SKM-1 treated with dmso at 0.1 percent for 144 hours (cell line): ENCODE results near the gene DDX6.
"Not testable (repeated sequence)": the region's sequence is repeated elsewhere in the genome, so short reads cannot be mapped to it uniquely, and the experiment has no call there.

Experiments
- DNase-seq: peaks from one replicate; lab custom pipeline; 2025; ENCODE audit not compliant: unreplicated experiment; lab: John Stamatoyannopoulos, UW

Gene DDX6

GRCh38 chr11:118744046-118744445 lies 46.9 kb downstream of the DDX6 start:
- DNase-seq: no peak

GRCh38 chr11:118742304-118742703 lies 48.7 kb downstream of the DDX6 start:
- DNase-seq: no peak

- no peak for DNase-seq
These were observed 50.1 kb downstream of the DDX6 start for GRCh38 chr11:118740892-118741291.

GRCh38 chr11:118735203-118735602 lies 55.8 kb downstream of the DDX6 start:
- DNase-seq: no peak

GRCh38 chr11:118734031-118734430 lies 56.9 kb downstream of the DDX6 start:
- no peak for DNase-seq

- not testable (repeated sequence) for DNase-seq
These were observed 61.2 kb downstream of the DDX6 start for GRCh38 chr11:118729753-118730152.

GRCh38 chr11:118728112-118728511 lies 62.9 kb downstream of the DDX6 start:
- not testable (repeated sequence) for DNase-seq

GRCh38 chr11:118727721-118728066 lies 63.3 kb downstream of the DDX6 start:
- DNase-seq: not testable (repeated sequence)

- DNase-seq: not testable (repeated sequence)
These were observed 63.8 kb downstream of the DDX6 start for GRCh38 chr11:118727001-118727720.

GRCh38 chr11:118721478-118722015 lies 69.4 kb downstream of the DDX6 start:
- not testable (repeated sequence) for DNase-seq

GRCh38 chr11:118720740-118721139 lies 70.2 kb downstream of the DDX6 start:
- not testable (repeated sequence) for DNase-seq

- DNase-seq: not testable (repeated sequence)
These were observed 70.9 kb downstream of the DDX6 start for GRCh38 chr11:118720078-118720477.

- DNase-seq: not testable (repeated sequence)
These were observed 72.4 kb downstream of the DDX6 start for GRCh38 chr11:118718562-118718961.

- DNase-seq: not testable (repeated sequence)
These were observed 73.2 kb downstream of the DDX6 start for GRCh38 chr11:118717733-118718132.

- not testable (repeated sequence) for DNase-seq
These were observed 73.7 kb downstream of the DDX6 start for GRCh38 chr11:118717221-118717620.

GRCh38 chr11:118715837-118716260 lies 75.1 kb downstream of the DDX6 start:
- no peak for DNase-seq

GRCh38 chr11:118715245-118715831 lies 75.6 kb downstream of the DDX6 start:
- no peak for DNase-seq

GRCh38 chr11:118714816-118715215 lies 76.1 kb downstream of the DDX6 start:
- no peak for DNase-seq

- DNase-seq: not testable (repeated sequence)
These were observed 76.5 kb downstream of the DDX6 start for GRCh38 chr11:118714416-118714815.

- DNase-seq: no peak
These were observed 82.7 kb downstream of the DDX6 start for GRCh38 chr11:118708296-118708695.

- no peak for DNase-seq
These were observed 84.5 kb downstream of the DDX6 start for GRCh38 chr11:118706546-118706825.

- DNase-seq: no peak
These were observed 85.0 kb downstream of the DDX6 start for GRCh38 chr11:118705791-118706545.
